B cell (primary cell): Measurements from ENCODE around the gene UBE2L5. TPM values are rescaled to one million over a fixed set of nuclear protein-coding genes. Genes with fewer than 3 reads are reported as not detected.

Experiments
- ATAC-seq: fragments of 200-7000 bp; cut with Tn5 transposase; one replicate; pipeline ENCODE4 v1.10.0; 2021; ENCODE audit warnings: low read depth, mild to moderate bottlenecking, moderate number of reproducible peaks, moderate library complexity
- CTCF ChIA-PET: fragments of 350-600 bp; sonication (Branson Sonifier 250); formaldehyde crosslinking; loops from one replicate; lab custom pipeline; 2021; ENCODE audit warnings: antibody characterized with exemption, inconsistent platforms; lab: Charles Lee
- POLR2A ChIA-PET: fragments of 350-600 bp; sonication (Branson Sonifier 250); formaldehyde crosslinking; loops from one replicate; lab custom pipeline; 2021; ENCODE audit warnings: antibody characterized with exemption; lab: Charles Lee
- DNase-seq: peaks from one replicate; pipeline ENCODE4 v3.0.0; 2013
- H2AFZ ChIP-seq: 2 replicates; pipeline ENCODE4 v1.6.1; 2012; ENCODE audit warnings: mild to moderate bottlenecking, low read depth, low read length; ENCODE audit not compliant: insufficient read depth, poor library complexity, severe bottlenecking
- H3K27ac ChIP-seq, 2 donors: 1 replicate in 1 of 2; 2 replicates in 1 of 2; pipeline ENCODE4 v1.5.1; 2012 to 2013; ENCODE audit warnings: low read length in 2 of 2, mild to moderate bottlenecking in 2 of 2, moderate library complexity in 1 of 2
- H3K27me3 ChIP-seq, 4 experiments: fragments of 200-600 bp in 1 of 4; sonication (generic) in 1 of 4; replicated peaks in 1 of 4; 1 replicate in 2 of 4; 2 replicates in 2 of 4; pipeline versions ENCODE4 v1.6.1 to v1.7.0; 2013 to 2016; ENCODE audit warnings: low read length in 3 of 4, mild to moderate bottlenecking in 2 of 4, mixed read lengths in 1 of 4, moderate library complexity in 1 of 4; ENCODE audit not compliant: insufficient read depth in 4 of 4, control insufficient read depth in 3 of 4; ENCODE audit errors: control extremely low read depth in 1 of 4
- H3K36me3 ChIP-seq, 2 experiments: replicated peaks in 1 of 2; 1 replicate in 1 of 2; 2 replicates in 1 of 2; pipeline versions ENCODE4 v1.6.1 to v1.7.1; 2013; ENCODE audit warnings: low read length in 1 of 2; ENCODE audit not compliant: insufficient read depth in 2 of 2, control insufficient read depth in 1 of 2; ENCODE audit errors: control extremely low read depth in 1 of 2, extremely low read depth in 1 of 2
- H3K4me1 ChIP-seq, 2 donors: fragments of 200-600 bp in 1 of 2; sonication (generic) in 1 of 2; 1 replicate in 1 of 2; 2 replicates in 1 of 2; pipeline versions ENCODE4 v1.5.1 to v1.6.1; 2013 to 2017; ENCODE audit warnings: low read length in 2 of 2; ENCODE audit not compliant: control insufficient read depth in 2 of 2, insufficient read depth in 2 of 2
- H3K4me2 ChIP-seq: replicated peaks from 2 replicates; pipeline ENCODE3; 2012; ENCODE audit warnings: mild to moderate bottlenecking, low read depth, low read length; ENCODE audit not compliant: poor library complexity, severe bottlenecking
- H3K4me3 ChIP-seq, 5 experiments: fragments of 200-600 bp in 1 of 5; sonication (generic) in 1 of 5; 1 replicate in 3 of 5; 2 replicates in 2 of 5; pipeline versions ENCODE4 v1.5.1 to v1.7.0; 2011 to 2016; ENCODE audit warnings: low read length in 4 of 5, mild to moderate bottlenecking in 4 of 5, low read depth in 2 of 5, control low read depth in 1 of 5, moderate library complexity in 1 of 5; ENCODE audit not compliant: insufficient read depth in 1 of 5; ENCODE audit errors: control extremely low read depth in 1 of 5, extremely low read depth in 1 of 5
- H3K79me2 ChIP-seq: fragments of 200-600 bp; sonication (generic); one replicate; pipeline ENCODE4 v1.6.0; 2016; ENCODE audit warnings: low read length; ENCODE audit not compliant: control insufficient read depth, insufficient read depth
- H3K9ac ChIP-seq: fragments of 200-600 bp; sonication (generic); 2 replicates; pipeline ENCODE4 v1.6.1; 2017; ENCODE audit warnings: mild to moderate bottlenecking, low read length, moderate library complexity
- H3K9me3 ChIP-seq, 3 donors: one replicate each; pipeline versions ENCODE4 v1.6.1 to v1.7.1; 2013; ENCODE audit warnings: low read length in 2 of 3; ENCODE audit not compliant: control insufficient read depth in 2 of 3, insufficient read depth in 1 of 3; ENCODE audit errors: control extremely low read depth in 1 of 3
- H4K20me1 ChIP-seq: 2 replicates; pipeline ENCODE4 v1.6.0; 2012; ENCODE audit warnings: mild to moderate bottlenecking, low read length; ENCODE audit not compliant: insufficient read depth, control insufficient read depth, poor library complexity, severe bottlenecking
- H3K27ac Mint-ChIP-seq: one replicate; pipeline ENCODE4 v1.8.0; 2021; ENCODE audit warnings: mixed read lengths
- H3K27me3 Mint-ChIP-seq: one replicate; pipeline ENCODE4 v1.8.0; 2021; ENCODE audit warnings: mixed read lengths
- H3K4me1 Mint-ChIP-seq: one replicate; pipeline ENCODE4 v1.8.0; 2021; ENCODE audit warnings: mixed read lengths
- H3K4me3 Mint-ChIP-seq: one replicate; pipeline ENCODE4 v1.8.0; 2021; ENCODE audit warnings: mixed read lengths
- H3K9me3 Mint-ChIP-seq: one replicate; pipeline ENCODE4 v1.8.0; 2022; ENCODE audit warnings: mixed read lengths; ENCODE audit not compliant: insufficient read depth
- EZH2 ChIP-seq: IDR thresholded peaks from 2 replicates; pipeline ENCODE4 v1.6.1; 2012; ENCODE audit warnings: borderline replicate concordance, low read depth, mild to moderate bottlenecking, moderate library complexity, low read length; ENCODE audit not compliant: insufficient read depth, poor library complexity, severe bottlenecking
- WGBS: methylation state at CpG from one replicate; pipeline ENCODE4 v1.1.5; 2013; ENCODE audit warnings: missing lambda C conversion rate; ENCODE audit not compliant: insufficient coverage; 5-methylcytosine and 5-hydroxymethylcytosine counted together
- intact Hi-C: fragments of 100-400 bp; cut with micrococcal nuclease; formaldehyde crosslinking; loops from one replicate; pipeline ENCODE4 v1.10.0; 2022
- polyA plus RNA-seq: library from polyadenylated mRNA; depleted of rRNA; stranded (reverse); fragments of >200 nt; gene quantifications from 2 replicates; pipeline ENCODE4 v1.2.3, GENCODE V29; 2012
- total RNA-seq, 2 donors: library from RNA; stranded (reverse); fragments of 120-200 nt in 1 of 2; gene quantifications; 1 replicate in 1 of 2; 2 replicates in 1 of 2; pipeline versions ENCODE4 v1.2.3 to v1.2.4, GENCODE V29; 2013 to 2022
- TF ChIP-seq, protein P1 (sequence below): fragments of 200-600 bp; IDR thresholded peaks from one replicate; pipeline ENCODE4 v1.8.0; 2022; ENCODE audit warnings: antibody characterized with exemption, mild to moderate bottlenecking

UBE2L5 gene
- total and polyA plus RNA-seq, 2 donors (not counting 1 experiment from before 2014, with no cell fraction given), result 0.16 to 0.57 TPM

- Histone ChIP-seq H3K79me2 (peaks cover 5% of the 10 kb centered on the region), H2AFZ (peak overlapping the region; percentile 35), H3K9ac (no peak overlapping the region), H3K27ac (peak overlapping the region; percentile 79), H4K20me1 (no peaks in the 10 kb centered on the region), H3K4me1 (peaks cover 79 to 91% of the 10 kb centered on the region in 2 donors), H3K36me3 (no peaks in the 10 kb centered on the region), H3K4me3 (peak overlapping the region in 1 of 5 experiments; percentile 8), H3K27me3 (no peaks in the 10 kb centered on the region), H3K4me2 (peak overlapping the region; percentile 79), H3K9me3 (no peaks in the 10 kb centered on the region)
- no peaks in the 10 kb centered on the region for H3K27me3 Mint-ChIP-seq
- 12% methylated on average over 3 of the region's 9 CpGs for WGBS
- intact Hi-C loops, result loop anchor here (5.0 kb wide), 3 partner anchors 299 to 776 kb away; partner anchors contain the start of gene SLC7A1
- peaks cover 85% of the 10 kb centered on the region for H3K4me1 Mint-ChIP-seq
- POLR2A ChIA-PET, result interaction anchor here (0.5 to 5.0 kb wide), 13 partner anchors 21 to 301 kb away, joined by 3 to 36 read pairs (median 5); partner anchors contain the start of genes HMGB1 and UBE2L5
- ATAC-seq (no peak), DNase-seq (peak; percentile 82)
- H3K4me3 Mint-ChIP-seq, result peak overlapping the region; percentile 91
- TF ChIP-seq, protein P1, sequence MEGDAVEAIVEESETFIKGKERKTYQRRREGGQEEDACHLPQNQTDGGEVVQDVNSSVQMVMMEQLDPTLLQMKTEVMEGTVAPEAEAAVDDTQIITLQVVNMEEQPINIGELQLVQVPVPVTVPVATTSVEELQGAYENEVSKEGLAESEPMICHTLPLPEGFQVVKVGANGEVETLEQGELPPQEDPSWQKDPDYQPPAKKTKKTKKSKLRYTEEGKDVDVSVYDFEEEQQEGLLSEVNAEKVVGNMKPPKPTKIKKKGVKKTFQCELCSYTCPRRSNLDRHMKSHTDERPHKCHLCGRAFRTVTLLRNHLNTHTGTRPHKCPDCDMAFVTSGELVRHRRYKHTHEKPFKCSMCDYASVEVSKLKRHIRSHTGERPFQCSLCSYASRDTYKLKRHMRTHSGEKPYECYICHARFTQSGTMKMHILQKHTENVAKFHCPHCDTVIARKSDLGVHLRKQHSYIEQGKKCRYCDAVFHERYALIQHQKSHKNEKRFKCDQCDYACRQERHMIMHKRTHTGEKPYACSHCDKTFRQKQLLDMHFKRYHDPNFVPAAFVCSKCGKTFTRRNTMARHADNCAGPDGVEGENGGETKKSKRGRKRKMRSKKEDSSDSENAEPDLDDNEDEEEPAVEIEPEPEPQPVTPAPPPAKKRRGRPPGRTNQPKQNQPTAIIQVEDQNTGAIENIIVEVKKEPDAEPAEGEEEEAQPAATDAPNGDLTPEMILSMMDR, result no peak
- TF ChIP-seq EZH2, result no peak
- H3K27ac Mint-ChIP-seq, result peak overlapping the region; percentile 94
- CTCF ChIA-PET, result interaction anchor here (1.1 to 8.9 kb wide), 12 partner anchors 9 to 241 kb away, joined by 3 to 93 read pairs (median 10); no protein-coding TSS in a partner anchor
- no peaks in the 10 kb centered on the region for H3K9me3 Mint-ChIP-seq
These were observed 48.6 kb upstream of the UBE2L5 start for GRCh38 chr13:30373727-30374126.

- Histone ChIP-seq H3K4me3 (peak overlapping the region in 3 of 5 experiments; percentile 9 to 40 (median 29)), H3K79me2 (peaks cover 5% of the 10 kb centered on the region), H3K27ac (peak overlapping the region; percentile 79), H3K27me3 (no peaks in the 10 kb centered on the region), H3K9me3 (no peaks in the 10 kb centered on the region), H4K20me1 (no peaks in the 10 kb centered on the region), H3K4me1 (peaks cover 65 to 75% of the 10 kb centered on the region in 2 donors), H3K36me3 (no peaks in the 10 kb centered on the region), H3K4me2 (peak overlapping the region; percentile 79), H2AFZ (peak overlapping the region; percentile 21), H3K9ac (peak overlapping the region; percentile 40)
- intact Hi-C loops, result no loop called here
- no peaks in the 10 kb centered on the region for H3K9me3 Mint-ChIP-seq
- peak; percentile 55 for DNase-seq
- peak overlapping the region; percentile 91 for H3K4me3 Mint-ChIP-seq
- peak overlapping the region; percentile 94 for H3K27ac Mint-ChIP-seq
- ATAC-seq, result no peak
- WGBS, result 12% methylated on average over 10 of the region's 14 CpGs
- peaks cover 78% of the 10 kb centered on the region for H3K4me1 Mint-ChIP-seq
- TF ChIP-seq, protein P1, result no peak
- no peak for TF ChIP-seq EZH2
- H3K27me3 Mint-ChIP-seq, result no peaks in the 10 kb centered on the region
- ChIA-PET CTCF (interaction anchor here (0.9 to 8.9 kb wide), 13 partner anchors 10 to 302 kb away, joined by 3 to 93 read pairs (median 5); partner anchors contain the start of gene HMGB1), POLR2A (interaction anchor here (0.6 to 5.0 kb wide), 17 partner anchors 10 to 360 kb away, joined by 3 to 36 read pairs (median 6); partner anchors contain the start of genes ALOX5AP, HMGB1, UBE2L5 and USPL1)
These were observed 46.9 kb upstream of the UBE2L5 start for GRCh38 chr13:30375265-30375835.
